HG03066 (cell line): ENCODE data around the gene SPOCK2.

Source experiments
- ATAC-seq: cut with Tn5 transposase; IDR thresholded peaks from one replicate; pipeline ENCODE4 v1.9.1; 2021; ENCODE audit warnings: low read depth; ENCODE audit not compliant: unreplicated experiment

Gene SPOCK2

DNA sequence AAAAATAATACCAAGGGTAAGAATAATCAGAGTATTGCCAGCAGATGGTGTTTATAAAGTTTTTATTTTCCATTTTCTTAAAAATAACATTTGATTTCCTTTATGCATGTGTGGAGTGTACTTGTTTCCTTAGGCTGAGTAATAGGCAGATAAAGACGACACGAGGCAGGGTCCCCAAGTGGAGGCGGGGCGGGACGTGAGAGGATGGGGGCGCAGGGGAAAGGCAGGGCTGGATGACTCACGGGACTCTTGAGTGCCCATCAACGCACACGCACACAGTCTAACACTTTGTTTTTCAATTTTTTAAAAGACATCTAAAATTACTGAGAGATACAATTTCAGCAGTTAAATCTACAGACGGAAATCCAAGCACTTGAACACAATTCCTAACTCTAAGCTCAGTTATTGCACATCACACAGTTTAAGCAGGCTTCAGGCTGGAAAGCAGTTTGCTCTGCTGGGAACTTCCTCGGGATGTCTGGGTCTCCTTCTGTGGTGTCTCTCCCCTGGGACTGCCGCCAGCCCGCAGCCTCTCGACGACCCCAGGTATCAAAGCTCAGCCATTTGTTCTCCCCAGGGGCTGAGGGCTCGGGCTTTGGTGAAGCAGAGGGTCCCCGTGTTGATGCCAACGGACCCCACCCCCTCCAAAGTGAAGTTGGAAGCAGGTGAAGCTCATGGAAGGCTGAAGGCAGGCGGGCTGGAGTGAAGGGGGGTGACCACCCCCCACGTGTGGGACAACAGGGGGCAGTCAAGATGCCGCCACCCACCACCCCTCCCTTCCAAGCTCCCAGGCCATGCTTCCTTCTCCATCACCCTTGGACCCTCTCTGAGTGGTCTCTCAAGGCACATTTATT, 29.1 kb downstream of the SPOCK2 start:
- no peak for ATAC-seq

DNA sequence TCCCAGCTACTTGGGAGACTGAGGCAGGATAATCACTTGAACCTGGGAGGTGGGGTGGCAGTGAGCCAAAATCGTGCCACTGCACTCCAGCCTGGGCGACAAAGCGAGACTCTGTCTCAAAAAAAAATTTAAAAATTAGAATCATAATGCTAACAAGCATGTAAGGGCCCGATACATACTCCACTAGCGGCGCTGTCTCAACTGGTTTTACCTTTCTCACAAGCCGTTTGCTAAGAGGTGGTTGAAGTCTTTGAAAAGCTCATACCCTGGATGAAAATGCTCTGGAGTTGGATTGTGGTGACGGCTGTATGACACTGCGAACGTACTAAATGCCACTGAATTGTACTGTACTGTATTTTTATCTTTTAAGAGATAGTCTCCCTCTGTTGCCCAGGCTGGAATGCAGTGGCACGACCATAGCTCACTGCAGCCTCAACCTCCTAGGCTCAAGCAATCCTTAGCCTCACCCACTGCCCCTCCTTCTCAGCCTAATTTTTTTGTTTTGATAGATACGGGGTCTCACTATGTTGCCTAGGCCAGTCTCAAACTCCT, 29.9 kb downstream of the SPOCK2 start:
- ATAC-seq: no peak

DNA sequence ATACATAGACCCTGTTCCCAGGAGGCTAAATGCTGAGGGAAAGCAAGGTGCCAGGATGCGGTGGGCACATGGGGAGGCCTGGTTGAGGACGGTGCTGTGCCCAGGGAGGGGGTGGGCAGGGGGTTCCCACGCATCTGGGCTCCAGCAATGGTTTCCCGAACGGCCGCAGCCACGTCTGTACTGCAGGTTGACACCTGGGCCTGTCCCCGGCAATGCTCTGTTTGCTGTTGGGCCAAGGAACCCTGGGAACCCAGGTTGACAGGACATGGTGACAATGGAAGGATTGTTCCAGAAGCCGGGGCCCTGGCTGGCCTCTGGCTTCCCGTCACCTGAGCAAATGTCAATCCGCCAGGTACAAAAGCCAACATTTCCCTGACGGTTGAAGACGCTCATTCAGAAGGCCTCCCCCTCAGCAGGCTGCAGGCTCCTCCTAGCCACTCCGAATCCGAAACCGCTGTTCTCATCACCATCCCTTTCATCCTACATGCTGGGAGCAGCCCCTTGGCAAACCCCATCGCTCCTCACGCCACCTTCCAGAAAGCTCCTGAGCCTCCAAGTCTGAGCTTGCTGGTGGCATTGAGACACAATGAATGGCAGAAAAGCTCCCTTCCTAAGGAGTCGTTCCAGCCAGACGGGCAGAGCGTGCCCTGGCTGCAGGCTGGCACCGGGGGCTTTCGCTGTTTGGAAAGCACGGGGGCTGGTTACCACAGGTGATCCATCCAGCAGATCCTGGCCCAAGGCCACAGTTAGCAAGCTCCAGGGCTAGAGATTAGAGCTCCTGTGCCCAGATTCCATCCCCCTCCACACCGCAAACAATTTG, 31.2 kb downstream of the SPOCK2 start:
- no peak for ATAC-seq

- ATAC-seq: no peak
These were observed 32.2 kb downstream of the SPOCK2 start for GRCh38 chr10:72056113-72056512.

DNA sequence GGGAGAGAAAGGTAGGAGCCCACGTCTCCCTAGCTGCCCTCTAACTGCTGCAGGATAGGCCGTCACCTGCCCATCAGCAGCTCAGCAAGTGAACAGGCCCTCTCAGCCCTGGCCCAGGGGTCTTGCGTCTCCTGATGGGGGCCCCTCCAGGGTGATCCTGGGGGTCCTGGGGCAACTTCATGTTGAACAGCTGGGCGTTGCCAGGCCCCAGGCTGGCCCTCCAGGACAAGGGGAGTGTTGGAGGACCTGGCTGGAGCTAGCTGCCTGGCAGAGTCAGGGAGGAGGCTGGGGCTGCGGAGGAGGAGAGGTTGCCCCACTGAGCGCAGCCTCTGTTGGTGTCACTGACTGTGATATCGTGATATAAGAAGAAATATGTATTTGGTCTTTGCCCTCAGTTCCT, 34.7 kb downstream of the SPOCK2 start:
- no peak for ATAC-seq

DNA sequence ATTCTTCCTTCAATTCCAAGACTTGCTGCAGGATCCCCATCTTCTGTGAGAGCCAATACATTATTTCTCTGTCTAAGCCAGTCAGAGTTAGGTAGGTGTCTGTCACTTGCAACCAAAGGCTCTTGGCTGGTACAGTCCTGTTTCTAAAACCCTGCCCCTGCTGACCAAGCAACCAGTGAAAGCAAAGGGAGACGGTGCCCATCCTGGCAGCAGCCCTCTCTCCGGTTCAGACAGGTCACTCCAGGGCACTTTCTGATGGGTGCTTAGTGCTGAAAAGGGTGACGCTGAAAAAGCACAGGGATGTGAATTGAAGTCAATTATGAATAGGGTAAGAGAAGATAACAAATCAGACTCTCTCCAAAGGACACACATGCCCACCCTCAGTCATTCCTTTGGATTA, 37.5 kb downstream of the SPOCK2 start:
- ATAC-seq: no peak

DNA sequence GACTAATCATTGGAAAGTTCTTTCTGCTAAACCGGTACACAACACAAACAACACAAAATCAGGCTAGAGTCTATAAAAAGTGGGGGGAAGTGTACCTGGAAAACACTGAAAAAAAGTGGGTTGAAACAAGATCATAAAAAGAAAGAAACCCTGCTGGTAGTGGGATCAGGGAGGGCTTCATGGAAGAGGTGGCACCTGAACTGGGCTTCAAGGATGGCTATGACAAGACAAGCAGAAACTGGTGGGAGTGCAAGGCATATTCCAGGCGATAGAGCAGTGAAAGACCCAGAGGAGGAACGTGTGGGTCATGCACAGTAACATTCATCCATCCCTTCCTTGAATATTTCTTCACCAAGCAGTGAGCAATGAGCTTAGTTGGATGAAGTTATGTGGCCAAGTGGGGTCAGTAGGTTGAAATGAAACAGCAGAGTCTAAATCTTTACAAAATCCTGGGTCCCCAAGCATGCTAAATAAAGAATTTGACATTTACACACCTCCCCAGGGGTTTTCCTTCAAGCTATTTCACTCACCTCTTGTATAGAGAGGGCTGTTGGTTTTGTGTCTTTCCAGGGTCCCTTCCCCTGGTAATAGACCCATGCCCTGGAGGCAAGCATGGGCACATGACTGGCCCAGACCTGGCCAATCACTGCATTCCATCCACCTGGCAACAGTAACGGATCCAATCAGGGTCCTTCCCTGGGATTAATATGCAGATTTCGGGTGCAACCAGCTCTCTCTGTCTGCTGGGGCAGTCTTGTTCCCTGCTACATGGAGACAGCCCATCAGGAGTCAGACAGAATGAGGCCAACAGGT, 38.2 kb downstream of the SPOCK2 start:
- ATAC-seq: no peak

DNA sequence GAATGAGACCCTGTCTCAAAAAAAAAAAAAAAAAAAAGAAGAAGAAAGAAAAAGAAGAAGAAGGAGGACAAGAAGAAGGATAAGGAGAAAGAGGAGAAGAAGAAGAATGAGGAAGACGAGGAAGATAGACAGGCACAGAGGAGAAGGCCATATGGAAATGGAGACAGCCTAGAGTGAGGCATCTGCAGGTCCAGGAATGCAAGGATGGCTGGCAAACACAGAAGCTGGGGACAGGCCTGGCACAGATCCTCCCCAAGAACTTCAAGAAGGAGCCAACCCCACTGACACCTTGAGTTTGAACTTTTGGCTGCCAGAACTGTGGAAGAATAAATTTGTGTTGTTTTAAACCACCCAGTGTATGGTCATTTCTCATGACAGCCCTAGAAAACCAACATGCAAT, 38.9 kb downstream of the SPOCK2 start:
- ATAC-seq: no peak

DNA sequence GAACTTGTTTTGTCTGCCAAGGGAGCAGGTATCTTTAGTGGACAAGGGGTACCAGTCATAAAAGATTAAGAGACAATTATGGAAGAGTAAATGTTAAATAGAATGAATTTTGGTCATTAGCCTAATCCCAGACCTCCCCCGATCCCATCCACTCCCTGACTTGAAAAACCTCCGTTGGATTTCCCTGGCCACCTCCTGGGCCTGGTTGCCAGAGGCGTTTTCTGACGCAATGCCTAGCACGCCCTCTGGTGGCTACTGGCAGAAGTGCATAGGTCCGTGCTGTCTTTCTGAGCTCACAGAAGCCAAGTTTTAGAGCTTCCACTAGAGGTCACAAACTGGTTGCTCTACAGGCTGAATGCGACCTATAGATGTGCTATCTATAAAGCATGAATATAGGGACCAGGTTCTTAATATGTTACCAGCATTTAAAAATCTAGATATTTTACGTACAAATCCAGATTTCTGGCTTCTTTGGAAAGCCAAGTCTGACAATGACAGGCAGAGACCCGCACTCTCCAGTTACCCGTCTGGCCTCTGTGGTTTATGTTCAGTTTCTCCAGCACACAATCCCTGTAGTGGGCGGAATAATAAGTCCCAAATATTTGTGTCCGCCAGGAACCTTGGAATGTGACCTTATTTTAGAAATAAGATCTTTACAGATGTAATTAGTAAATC, 39.8 kb downstream of the SPOCK2 start:
- ATAC-seq: no peak

DNA sequence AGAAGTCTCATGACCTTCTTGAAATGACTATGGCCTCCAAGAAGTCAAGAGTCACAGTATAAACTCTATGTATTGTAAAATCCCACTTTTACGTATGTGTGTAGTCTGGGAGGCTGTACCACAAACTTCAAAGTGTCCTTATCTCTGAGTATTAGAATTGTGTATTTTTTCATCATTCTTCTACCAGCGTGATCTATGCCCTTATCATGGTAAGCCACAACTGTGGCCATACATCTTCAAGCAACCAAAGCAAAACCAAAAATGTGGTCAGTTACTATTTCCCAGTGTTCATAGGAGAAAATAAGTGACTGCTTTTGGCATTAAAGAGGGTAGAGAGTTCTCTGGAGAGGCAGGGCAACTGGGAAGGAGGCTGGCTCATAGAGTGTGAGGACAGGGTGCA, 42.8 kb downstream of the SPOCK2 start:
- ATAC-seq: no peak

DNA sequence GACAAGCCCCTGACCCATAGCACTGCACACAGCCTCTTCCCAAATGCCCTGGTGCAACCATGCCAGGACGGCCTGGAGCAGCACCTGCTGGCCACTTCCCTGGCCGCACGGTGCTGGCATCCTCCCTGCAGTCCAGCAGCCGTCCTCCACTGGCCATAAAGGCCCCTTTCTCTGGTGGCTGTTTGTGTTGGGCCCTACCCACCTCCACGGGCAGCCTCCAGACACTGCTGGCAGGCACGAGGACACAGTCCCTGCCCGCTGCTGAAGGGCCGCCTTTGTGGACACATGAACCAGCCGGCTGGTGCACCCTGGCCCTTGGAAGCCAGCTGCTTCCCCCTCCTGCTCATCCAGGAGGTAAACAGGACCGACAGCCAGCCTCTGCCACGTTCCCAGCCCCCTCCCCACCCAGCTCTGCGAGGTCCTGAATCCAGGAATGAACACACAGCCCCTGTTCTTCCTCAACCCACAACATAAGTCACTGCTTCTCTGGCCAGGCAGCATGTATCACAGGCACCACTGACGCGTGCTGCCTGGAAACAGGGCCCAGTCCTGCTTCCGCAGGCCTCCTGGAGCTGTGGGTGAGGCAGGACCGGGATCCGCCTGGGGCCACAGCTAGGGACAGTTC, 43.8 kb downstream of the SPOCK2 start:
- ATAC-seq: no peak

GRCh38 chr10:72043016-72043834, 45.1 kb downstream of the SPOCK2 start:
- ATAC-seq: no peak

GRCh38 chr10:72041491-72041890, 46.9 kb downstream of the SPOCK2 start:
- no peak for ATAC-seq

DNA sequence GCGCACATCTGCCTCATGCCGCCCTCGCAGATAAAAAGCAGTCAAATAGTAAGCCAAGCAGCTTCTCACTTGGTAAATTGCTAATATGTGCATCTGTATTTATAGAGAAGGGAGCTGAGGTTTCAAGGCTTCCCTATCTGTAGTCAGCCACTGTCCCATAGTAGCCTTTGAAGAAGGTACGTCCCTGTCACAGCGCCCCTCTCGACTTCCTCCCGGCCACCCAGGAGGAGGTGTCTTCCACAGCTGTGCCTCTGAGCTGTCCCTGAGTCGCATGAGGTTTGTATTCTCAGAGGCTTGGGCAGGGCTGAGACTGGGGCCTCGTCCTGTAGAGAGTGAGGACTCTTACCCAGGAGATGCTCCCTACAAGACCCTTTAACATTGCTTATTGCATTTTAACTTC, 49.0 kb downstream of the SPOCK2 start:
- no peak for ATAC-seq

DNA sequence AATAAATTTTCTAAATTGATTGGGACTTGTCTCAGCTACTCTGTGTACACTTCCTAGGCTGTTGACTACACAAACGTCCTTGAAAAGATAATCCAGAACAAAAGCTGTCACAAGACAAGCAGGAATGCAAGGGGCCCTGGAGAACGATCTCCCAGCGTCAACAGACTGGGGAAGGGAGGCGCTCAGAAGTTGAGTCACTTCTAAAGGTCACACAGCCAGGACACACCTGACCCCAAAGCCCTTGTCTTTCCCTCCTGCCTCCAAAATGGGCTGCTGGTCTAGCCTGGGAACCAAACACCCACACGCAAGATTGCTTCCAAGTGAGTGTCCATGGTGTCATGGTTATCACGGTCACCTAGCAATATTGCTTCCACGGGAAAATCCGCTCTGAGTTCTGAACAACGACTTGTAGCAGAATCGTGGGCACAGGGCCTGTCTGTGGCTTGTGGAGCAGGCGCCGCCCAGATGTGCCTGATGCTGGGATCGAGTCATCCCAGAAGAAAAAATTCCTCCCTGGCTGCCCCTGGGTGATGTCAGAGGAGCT, 49.8 kb downstream of the SPOCK2 start:
- no peak for ATAC-seq

DNA sequence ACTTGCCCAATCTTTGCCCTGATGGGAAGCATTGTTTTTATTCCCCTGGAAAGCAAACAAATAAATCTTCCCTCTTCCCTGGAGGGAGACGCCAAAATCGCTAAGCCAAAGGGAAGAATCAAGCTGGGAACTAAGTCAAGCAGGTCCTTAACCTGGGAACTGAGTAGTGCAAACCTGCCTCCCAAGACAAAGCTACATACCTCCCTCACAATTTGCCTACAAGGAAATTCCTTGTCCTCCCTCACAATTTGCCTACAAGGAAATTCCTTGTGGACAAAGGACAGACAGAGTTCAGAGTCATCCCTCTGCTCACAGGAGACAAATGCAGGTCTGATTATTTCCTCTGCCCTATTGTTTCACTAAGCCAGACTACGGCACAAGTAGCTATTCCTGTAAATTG, 50.5 kb downstream of the SPOCK2 start:
- ATAC-seq: no peak

DNA sequence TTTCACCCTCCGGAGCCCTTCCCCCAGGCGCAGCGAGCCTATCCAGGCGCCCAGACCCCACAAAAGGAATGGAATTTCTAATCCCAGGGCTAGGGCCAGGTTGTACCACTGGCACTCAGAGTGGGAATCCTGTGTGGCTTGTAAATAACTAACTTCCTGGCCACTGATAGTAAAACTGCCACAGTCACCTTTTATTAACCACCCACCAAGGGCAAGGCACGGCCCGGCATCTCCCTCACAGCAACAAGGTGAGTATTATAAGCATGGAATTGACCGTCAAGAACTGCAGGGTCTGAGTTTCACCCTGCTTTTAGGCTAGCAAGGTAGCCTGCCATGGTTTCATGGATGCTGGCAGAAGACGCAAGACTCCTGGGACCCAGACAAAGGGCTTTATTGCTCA, 51.1 kb downstream of the SPOCK2 start:
- no peak for ATAC-seq

DNA sequence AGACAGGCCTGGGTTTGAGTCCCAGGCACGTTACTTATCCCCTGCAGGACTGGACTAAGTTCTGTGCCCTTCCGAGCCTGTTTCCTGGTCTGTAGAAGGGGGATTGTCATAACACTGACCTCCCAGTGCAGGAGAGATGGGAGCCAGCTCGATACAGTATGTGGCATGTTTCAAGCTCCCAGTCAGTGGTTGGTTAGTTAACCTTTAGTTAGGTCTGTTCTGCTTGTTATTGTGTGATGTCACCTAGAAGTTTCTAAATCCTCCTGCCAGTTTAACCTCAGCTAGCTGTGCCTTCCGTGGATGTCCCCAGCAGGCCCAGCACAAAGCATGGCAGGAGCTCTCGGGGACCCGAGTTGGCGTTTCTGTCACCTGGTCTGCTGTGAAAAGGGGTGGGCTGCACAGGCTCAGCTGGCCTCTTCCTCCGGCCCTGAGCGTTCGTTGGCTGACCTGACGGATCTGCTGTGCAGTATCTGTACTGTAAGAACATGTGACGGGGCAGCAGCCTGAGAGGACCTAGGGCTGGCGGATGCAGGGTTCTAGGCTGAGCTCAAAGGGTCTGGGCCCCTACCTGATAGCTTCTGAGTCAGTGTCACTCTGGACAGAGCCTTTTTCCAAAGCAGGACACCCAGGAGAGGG, 53.0 kb downstream of the SPOCK2 start:
- ATAC-seq: no peak
